Ovary (tissue), 3 donors: ENCODE measurements around the gene SLC12A3.

Experiments
- POLR2A ChIP-seq: fragments of 450-650 bp; IDR thresholded peaks from one replicate; pipeline ENCODE4 v1.6.1; 2017; ENCODE audit warnings: antibody characterized with exemption, mild to moderate bottlenecking, moderate library complexity
- TF ChIP-seq, protein P1 (sequence below), 3 donors: fragments of 450-650 bp in 2 of 3; fragments of 200-600 bp in 1 of 3; IDR thresholded peaks; one replicate each; pipeline versions ENCODE4 v1.5.1 to v1.8.0; 2016 to 2022; ENCODE audit warnings: antibody characterized with exemption in 3 of 3, mild to moderate bottlenecking in 1 of 3
- donor health status: DM: no; HTN: no; CAD: no.

GRCh38 chr16:56852401-56852730, 12.6 kb upstream of the SLC12A3 start:
- TF ChIP-seq, protein P1, sequence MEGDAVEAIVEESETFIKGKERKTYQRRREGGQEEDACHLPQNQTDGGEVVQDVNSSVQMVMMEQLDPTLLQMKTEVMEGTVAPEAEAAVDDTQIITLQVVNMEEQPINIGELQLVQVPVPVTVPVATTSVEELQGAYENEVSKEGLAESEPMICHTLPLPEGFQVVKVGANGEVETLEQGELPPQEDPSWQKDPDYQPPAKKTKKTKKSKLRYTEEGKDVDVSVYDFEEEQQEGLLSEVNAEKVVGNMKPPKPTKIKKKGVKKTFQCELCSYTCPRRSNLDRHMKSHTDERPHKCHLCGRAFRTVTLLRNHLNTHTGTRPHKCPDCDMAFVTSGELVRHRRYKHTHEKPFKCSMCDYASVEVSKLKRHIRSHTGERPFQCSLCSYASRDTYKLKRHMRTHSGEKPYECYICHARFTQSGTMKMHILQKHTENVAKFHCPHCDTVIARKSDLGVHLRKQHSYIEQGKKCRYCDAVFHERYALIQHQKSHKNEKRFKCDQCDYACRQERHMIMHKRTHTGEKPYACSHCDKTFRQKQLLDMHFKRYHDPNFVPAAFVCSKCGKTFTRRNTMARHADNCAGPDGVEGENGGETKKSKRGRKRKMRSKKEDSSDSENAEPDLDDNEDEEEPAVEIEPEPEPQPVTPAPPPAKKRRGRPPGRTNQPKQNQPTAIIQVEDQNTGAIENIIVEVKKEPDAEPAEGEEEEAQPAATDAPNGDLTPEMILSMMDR (IDR thresholded peaks at IDR 0.05) = no peak
- TF ChIP-seq POLR2A = no peak
